ENCODE measurements around the gene MAP3K13. TPM values are rescaled to one million over a fixed set of nuclear protein-coding genes. Genes with fewer than 3 reads are reported as not detected.

Gene MAP3K13
- total RNA-seq, 1 experiment from 2014 or later, result not detected

GRCh38 chr3:185517387-185518130 is 154.6 kb downstream of the MAP3K13 start:
- Histone ChIP-seq H3K4me3 (ENCODE audit: insufficient read depth, low read depth, low read length) (no peak overlapping the region), H3K36me3 (replicated peaks; ENCODE audit: control insufficient read depth, insufficient read depth, low read length) (no peaks in the 10 kb centered on the region), H3K27me3 (ENCODE audit: control insufficient read depth, insufficient read depth, low read length) (peaks cover 3% of the 10 kb centered on the region; the same call in 1 of the 2 replicates)
- no peak for DNase-seq

GRCh38 chr3:185519021-185519420 is 156.1 kb downstream of the MAP3K13 start:
- Histone ChIP-seq H3K27me3 (ENCODE audit: control insufficient read depth, insufficient read depth, low read length) (peaks cover 3% of the 10 kb centered on the region; the same call in 1 of the 2 replicates), H3K4me3 (ENCODE audit: insufficient read depth, low read depth, low read length) (no peak overlapping the region), H3K36me3 (replicated peaks; ENCODE audit: control insufficient read depth, insufficient read depth, low read length) (no peaks in the 10 kb centered on the region)
- no peak for DNase-seq

- Histone ChIP-seq H3K27me3 (ENCODE audit: control insufficient read depth, insufficient read depth, low read length) (no peaks in the 10 kb centered on the region; the same call in 1 of the 2 replicates), H3K4me3 (ENCODE audit: insufficient read depth, low read depth, low read length) (no peak overlapping the region), H3K36me3 (replicated peaks; ENCODE audit: control insufficient read depth, insufficient read depth, low read length) (no peaks in the 10 kb centered on the region)
- no peak for DNase-seq
Measured at GRCh38 chr3:185521349-185522138, 158.6 kb downstream of the MAP3K13 start.

- H3K4me3 ChIP-seq (ENCODE audit: insufficient read depth, low read depth, low read length), result no peak overlapping the region
- no peak for DNase-seq
- no peaks in the 10 kb centered on the region; the same call in 1 of the 2 replicates for H3K27me3 ChIP-seq (ENCODE audit: control insufficient read depth, insufficient read depth, low read length)
- H3K36me3 ChIP-seq (replicated peaks; ENCODE audit: control insufficient read depth, insufficient read depth, low read length), result no peaks in the 10 kb centered on the region
Measured at GRCh38 chr3:185526349-185526951, 163.5 kb downstream of the MAP3K13 start.

- H3K4me3 ChIP-seq (ENCODE audit: insufficient read depth, low read depth, low read length), result no peak overlapping the region
- DNase-seq, result no peak
- no peaks in the 10 kb centered on the region for H3K36me3 ChIP-seq (replicated peaks; ENCODE audit: control insufficient read depth, insufficient read depth, low read length)
- H3K27me3 ChIP-seq (ENCODE audit: control insufficient read depth, insufficient read depth, low read length), result no peaks in the 10 kb centered on the region
Measured at GRCh38 chr3:185527364-185527763, 164.4 kb downstream of the MAP3K13 start.

GRCh38 chr3:185528532-185528931 is 165.6 kb downstream of the MAP3K13 start:
- H3K36me3 ChIP-seq (replicated peaks; ENCODE audit: control insufficient read depth, insufficient read depth, low read length), result no peaks in the 10 kb centered on the region
- no peak overlapping the region for H3K4me3 ChIP-seq (ENCODE audit: insufficient read depth, low read depth, low read length)
- no peaks in the 10 kb centered on the region for H3K27me3 ChIP-seq (ENCODE audit: control insufficient read depth, insufficient read depth, low read length)
- no peak for DNase-seq

GRCh38 chr3:185530856-185531255 is 167.9 kb downstream of the MAP3K13 start:
- Histone ChIP-seq H3K27me3 (ENCODE audit: control insufficient read depth, insufficient read depth, low read length) (no peaks in the 10 kb centered on the region), H3K36me3 (replicated peaks; ENCODE audit: control insufficient read depth, insufficient read depth, low read length) (no peaks in the 10 kb centered on the region), H3K4me3 (ENCODE audit: insufficient read depth, low read depth, low read length) (no peak overlapping the region)
- DNase-seq, result no peak

- no peaks in the 10 kb centered on the region for H3K27me3 ChIP-seq (ENCODE audit: control insufficient read depth, insufficient read depth, low read length)
- no peaks in the 10 kb centered on the region for H3K36me3 ChIP-seq (replicated peaks; ENCODE audit: control insufficient read depth, insufficient read depth, low read length)
- H3K4me3 ChIP-seq (ENCODE audit: insufficient read depth, low read depth, low read length), result no peak overlapping the region
- no peak for DNase-seq
Measured at GRCh38 chr3:185532901-185533300, 170.0 kb downstream of the MAP3K13 start.

- no peaks in the 10 kb centered on the region for H3K27me3 ChIP-seq (ENCODE audit: control insufficient read depth, insufficient read depth, low read length)
- no peak for DNase-seq
- H3K36me3 ChIP-seq (replicated peaks; ENCODE audit: control insufficient read depth, insufficient read depth, low read length), result no peaks in the 10 kb centered on the region
- H3K4me3 ChIP-seq (ENCODE audit: insufficient read depth, low read depth, low read length), result no peak overlapping the region
Measured at GRCh38 chr3:185534511-185534910, 171.6 kb downstream of the MAP3K13 start.

- H3K36me3 ChIP-seq (replicated peaks; ENCODE audit: control insufficient read depth, insufficient read depth, low read length), result no peaks in the 10 kb centered on the region
- H3K27me3 ChIP-seq (ENCODE audit: control insufficient read depth, insufficient read depth, low read length), result no peaks in the 10 kb centered on the region
- H3K4me3 ChIP-seq (ENCODE audit: insufficient read depth, low read depth, low read length), result no peak overlapping the region
- DNase-seq, result no peak
Measured at GRCh38 chr3:185537369-185537970, 174.5 kb downstream of the MAP3K13 start.

Other genes with a start within 250 kb of the MAP3K13 start
- gene C3orf70, start 210.1 kb upstream of the MAP3K13 start, total RNA-seq (2014; rRNA removed; shearing (Covaris generic)), result 0.63 and 1.1 TPM in 2 replicates
- gene EHHADH, start 109.1 kb upstream of the MAP3K13 start, total RNA-seq (2014; rRNA removed; shearing (Covaris generic)), result 0.63 and 1.0 TPM in 2 replicates
- gene TMEM41A, start 135.9 kb downstream of the MAP3K13 start, total RNA-seq (2014; rRNA removed; shearing (Covaris generic)), result 9.2 and 11.7 TPM in 2 replicates
- gene LIPH, start 189.5 kb downstream of the MAP3K13 start, total RNA-seq (2014; rRNA removed; shearing (Covaris generic)), result 0.21 TPM in 1 of 2 replicates, not detected in the other
- 23.9 and 38.3 TPM in 2 replicates for gene SENP2, start 223.2 kb downstream of the MAP3K13 start, total RNA-seq (2014; rRNA removed; shearing (Covaris generic))